Measurements from ENCODE around the gene ADAMTS9. TPM values are rescaled to one million over a fixed set of nuclear protein-coding genes. Genes with fewer than 3 reads are reported as not detected.

Gene ADAMTS9
- total and polyA plus RNA-seq, 2 experiments from 2014 or later = 0.31 to 0.81 TPM

DNA sequence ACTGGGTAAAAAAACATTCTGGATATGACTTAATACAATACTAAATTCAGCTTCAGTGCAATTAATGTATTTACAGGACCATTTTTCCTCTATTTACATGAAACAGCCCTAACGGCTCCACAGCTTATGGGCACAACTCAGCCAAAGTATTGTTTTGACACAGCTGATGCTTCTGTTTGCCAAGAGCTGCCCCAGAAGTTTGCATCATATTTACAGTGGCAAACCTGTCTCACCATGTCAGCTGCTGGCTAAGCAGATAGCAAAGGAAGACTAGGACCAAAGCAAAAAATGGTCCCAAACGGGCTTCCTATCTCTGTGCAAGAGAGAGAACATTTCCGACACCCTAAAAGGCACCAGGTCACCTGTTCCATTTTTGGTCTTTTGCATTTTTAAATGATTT, 94.5 kb downstream of the ADAMTS9 start (continued):
- TF ChIP-seq, protein P1, sequence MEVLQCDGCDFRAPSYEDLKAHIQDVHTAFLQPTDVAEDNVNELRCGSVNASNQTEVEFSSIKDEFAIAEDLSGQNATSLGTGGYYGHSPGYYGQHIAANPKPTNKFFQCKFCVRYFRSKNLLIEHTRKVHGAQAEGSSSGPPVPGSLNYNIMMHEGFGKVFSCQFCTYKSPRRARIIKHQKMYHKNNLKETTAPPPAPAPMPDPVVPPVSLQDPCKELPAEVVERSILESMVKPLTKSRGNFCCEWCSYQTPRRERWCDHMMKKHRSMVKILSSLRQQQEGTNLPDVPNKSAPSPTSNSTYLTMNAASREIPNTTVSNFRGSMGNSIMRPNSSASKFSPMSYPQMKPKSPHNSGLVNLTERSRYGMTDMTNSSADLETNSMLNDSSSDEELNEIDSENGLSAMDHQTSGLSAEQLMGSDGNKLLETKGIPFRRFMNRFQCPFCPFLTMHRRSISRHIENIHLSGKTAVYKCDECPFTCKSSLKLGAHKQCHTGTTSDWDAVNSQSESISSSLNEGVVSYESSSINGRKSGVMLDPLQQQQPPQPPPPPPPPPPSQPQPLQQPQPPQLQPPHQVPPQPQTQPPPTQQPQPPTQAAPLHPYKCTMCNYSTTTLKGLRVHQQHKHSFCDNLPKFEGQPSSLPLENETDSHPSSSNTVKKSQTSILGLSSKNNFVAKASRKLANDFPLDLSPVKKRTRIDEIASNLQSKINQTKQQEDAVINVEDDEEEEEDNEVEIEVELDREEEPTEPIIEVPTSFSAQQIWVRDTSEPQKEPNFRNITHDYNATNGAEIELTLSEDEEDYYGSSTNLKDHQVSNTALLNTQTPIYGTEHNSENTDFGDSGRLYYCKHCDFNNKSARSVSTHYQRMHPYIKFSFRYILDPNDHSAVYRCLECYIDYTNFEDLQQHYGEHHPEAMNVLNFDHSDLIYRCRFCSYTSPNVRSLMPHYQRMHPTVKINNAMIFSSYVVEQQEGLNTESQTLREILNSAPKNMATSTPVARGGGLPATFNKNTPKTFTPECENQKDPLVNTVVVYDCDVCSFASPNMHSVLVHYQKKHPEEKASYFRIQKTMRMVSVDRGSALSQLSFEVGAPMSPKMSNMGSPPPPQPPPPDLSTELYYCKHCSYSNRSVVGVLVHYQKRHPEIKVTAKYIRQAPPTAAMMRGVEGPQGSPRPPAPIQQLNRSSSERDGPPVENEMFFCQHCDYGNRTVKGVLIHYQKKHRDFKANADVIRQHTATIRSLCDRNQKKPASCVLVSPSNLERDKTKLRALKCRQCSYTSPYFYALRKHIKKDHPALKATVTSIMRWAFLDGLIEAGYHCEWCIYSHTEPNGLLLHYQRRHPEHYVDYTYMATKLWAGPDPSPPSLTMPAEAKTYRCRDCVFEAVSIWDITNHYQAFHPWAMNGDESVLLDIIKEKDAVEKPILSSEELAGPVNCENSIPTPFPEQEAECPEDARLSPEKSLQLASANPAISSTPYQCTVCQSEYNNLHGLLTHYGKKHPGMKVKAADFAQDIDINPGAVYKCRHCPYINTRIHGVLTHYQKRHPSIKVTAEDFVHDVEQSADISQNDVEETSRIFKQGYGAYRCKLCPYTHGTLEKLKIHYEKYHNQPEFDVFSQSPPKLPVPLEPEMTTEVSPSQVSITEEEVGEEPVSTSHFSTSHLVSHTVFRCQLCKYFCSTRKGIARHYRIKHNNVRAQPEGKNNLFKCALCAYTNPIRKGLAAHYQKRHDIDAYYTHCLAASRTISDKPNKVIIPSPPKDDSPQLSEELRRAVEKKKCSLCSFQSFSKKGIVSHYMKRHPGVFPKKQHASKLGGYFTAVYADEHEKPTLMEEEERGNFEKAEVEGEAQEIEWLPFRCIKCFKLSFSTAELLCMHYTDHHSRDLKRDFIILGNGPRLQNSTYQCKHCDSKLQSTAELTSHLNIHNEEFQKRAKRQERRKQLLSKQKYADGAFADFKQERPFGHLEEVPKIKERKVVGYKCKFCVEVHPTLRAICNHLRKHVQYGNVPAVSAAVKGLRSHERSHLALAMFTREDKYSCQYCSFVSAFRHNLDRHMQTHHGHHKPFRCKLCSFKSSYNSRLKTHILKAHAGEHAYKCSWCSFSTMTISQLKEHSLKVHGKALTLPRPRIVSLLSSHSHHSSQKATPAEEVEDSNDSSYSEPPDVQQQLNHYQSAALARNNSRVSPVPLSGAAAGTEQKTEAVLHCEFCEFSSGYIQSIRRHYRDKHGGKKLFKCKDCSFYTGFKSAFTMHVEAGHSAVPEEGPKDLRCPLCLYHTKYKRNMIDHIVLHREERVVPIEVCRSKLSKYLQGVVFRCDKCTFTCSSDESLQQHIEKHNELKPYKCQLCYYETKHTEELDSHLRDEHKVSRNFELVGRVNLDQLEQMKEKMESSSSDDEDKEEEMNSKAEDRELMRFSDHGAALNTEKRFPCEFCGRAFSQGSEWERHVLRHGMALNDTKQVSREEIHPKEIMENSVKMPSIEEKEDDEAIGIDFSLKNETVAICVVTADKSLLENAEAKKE (CRISPR knock-in tag; IDR thresholded peaks at IDR 0.05) = no peak
- TF ChIP-seq NANOG (IDR thresholded peaks at IDR 0.05; ENCODE audit: borderline replicate concordance) (no peak), EZH2phosphoT487 (IDR thresholded peaks at IDR 0.05; ENCODE audit: unreplicated experiment) (no peak), STAT1 (IDR thresholded peaks at IDR 0.05; ENCODE audit: unreplicated experiment) (no peak), ZNF114 (CRISPR knock-in tag; IDR thresholded peaks at IDR 0.05) (no peak), POLR2AphosphoS5 (IDR thresholded peaks at IDR 0.05; ENCODE audit: low read depth) (no peak)

DNA sequence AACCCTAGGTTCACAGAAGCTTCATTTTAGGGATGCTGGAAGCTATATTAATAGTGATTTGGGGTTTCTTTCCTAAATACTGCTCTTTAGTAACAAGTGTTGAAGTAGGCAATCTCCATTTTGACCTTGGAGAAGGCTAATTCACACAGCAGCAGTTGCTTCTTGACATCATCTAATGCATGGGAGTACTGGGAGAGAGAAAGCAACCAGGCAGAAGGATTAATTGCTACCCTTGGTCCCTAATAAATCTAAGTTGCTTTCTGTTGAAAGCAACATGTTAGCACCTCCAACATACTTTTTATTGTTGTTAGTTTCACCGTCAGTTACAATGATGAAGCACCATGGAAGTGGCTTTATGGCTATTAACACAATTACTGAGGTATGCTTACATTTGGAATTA, 96.2 kb downstream of the ADAMTS9 start:
- Histone ChIP-seq H3K4me3 (no peak overlapping the region), H3K4me1 (ENCODE audit: insufficient read depth) (peaks cover 17% of the 10 kb centered on the region), H3K27me3 (ENCODE audit: insufficient read depth) (no peaks in the 10 kb centered on the region), H4K20me1 (replicated peaks; ENCODE audit: insufficient read depth) (no peaks in the 10 kb centered on the region), H3K27ac (ENCODE audit: low read depth) (no peak overlapping the region), H3F3A (replicated peaks; ENCODE audit: low read depth) (no peaks in the 10 kb centered on the region), H3K4me2 (no peak overlapping the region), H3K79me2 (replicated peaks; ENCODE audit: insufficient read depth) (no peaks in the 10 kb centered on the region), H2AFZ (no peak overlapping the region), H3K9me2 (ENCODE audit: insufficient read depth) (no peaks in the 10 kb centered on the region), H3K36me3 (ENCODE audit: insufficient read depth) (no peaks in the 10 kb centered on the region)
- H3K9me3 Mint-ChIP-seq = no peaks in the 10 kb centered on the region
- H3K36me3 Mint-ChIP-seq (ENCODE audit: low read depth) = no peaks in the 10 kb centered on the region
- H3K4me1 Mint-ChIP-seq = peaks cover 16% of the 10 kb centered on the region
- DNase-seq (ENCODE audit: low spot score) = no peak
- no peak for ATAC-seq
- no peaks in the 10 kb centered on the region for H3K27me3 Mint-ChIP-seq (ENCODE audit: insufficient read depth, low read depth, poor library complexity)
- no peak overlapping the region for H3K4me3 Mint-ChIP-seq
- no peak overlapping the region for H3K27ac Mint-ChIP-seq
- no peak for TF ChIP-seq JUNB (IDR thresholded peaks at IDR 0.05; ENCODE audit: unreplicated experiment)
- no peak for TF ChIP-seq EZH2 (IDR thresholded peaks at IDR 0.05; ENCODE audit: low read depth, unreplicated experiment)
- TF ChIP-seq CREB1 (CRISPR knock-in tag; IDR thresholded peaks at IDR 0.05; ENCODE audit: low read depth) = no peak
- no peak for TF ChIP-seq CTCF (conservative IDR thresholded peaks at IDR 0.05; ENCODE audit: low read depth in 2 of 2)
- TF ChIP-seq ZNF331 (CRISPR knock-in tag; IDR thresholded peaks at IDR 0.05; ENCODE audit: low read depth) = no peak
- TF ChIP-seq NANOG (IDR thresholded peaks at IDR 0.05; ENCODE audit: borderline replicate concordance) = no peak
- no peak for TF ChIP-seq POLR2AphosphoS5 (IDR thresholded peaks at IDR 0.05; ENCODE audit: low read depth)
- no peak for TF ChIP-seq ETS1 (IDR thresholded peaks at IDR 0.05)
